CD4-positive, alpha-beta T cell treated with Interleukin-6 at 100 ng/mL for 8 hours (primary cell): Measurements from ENCODE around the gene OGFOD3.

ENCODE experiments used
- DNase-seq: peaks from one replicate; pipeline ENCODE4 v3.0.0-alpha.2; 2020; ENCODE audit warnings: mixed read lengths, low spot score

The OGFOD3 gene

DNA sequence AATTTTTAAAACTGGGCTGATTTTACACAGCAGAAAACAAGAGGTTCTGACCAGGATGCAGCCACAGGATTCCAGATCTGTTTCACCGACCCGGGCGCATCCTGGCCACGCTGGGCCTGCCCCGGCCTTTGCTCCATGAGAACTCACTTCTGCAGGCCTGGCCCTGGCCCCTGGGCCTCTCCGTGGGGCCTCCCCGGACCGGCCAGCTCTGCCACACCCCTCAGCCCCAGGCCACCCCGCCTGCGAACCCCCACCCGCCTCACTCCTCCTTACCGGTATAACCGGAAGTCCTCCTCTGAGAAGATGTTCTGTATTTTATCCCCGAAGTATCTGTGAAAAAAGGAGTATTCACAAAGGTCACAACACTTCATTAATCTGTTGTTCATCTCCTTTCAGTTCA lies 13.3 kb downstream of the OGFOD3 start:
- DNase-seq = no peak

DNA sequence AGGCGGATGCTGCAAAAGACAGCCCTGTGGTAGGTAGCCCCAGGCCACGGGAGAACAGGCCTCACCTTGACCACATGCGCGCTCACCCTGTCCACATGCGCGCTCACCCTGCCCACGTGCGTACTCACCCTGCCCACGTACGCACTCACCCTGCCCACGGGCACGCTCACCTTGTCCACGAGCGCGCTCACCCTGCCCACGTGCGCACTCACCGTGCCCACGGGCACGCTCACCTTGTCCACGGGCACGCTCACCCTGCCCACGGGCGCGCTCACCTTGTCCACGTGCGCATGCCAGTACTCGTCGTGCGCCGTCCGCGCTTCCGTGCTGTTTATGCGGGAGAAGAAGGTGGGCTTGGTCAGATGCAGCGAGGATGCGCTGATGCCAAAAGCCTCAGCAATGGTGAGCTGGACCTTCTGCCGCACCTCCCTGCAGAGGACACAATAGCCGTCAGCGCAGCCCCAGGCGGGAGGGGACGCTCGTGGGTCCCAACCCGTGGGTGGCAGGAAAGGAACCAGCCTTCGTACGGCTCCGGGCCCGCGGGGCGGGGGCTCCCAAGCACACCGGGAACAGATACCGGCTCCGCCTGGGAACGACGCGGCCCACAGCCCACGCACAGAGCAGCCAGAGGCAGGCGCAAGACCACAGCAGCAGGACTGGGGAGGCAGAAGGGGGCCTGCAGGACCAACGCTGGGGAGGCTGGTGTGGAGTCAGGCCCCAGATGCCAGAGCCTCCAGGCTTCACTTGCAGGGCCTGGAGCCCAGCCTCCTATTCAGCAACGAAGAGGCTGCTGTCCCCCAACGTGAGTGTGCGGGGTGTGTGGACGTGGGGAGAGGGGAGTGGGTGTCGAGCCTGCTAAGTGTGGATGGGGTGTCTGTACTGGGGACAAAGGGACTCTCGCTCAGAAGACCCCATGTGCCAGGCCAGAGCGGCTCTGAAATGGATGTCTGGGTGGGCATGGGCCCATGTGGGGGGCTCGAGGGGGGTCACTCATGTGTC lies 14.4 kb downstream of the OGFOD3 start:
- no peak for DNase-seq

DNA sequence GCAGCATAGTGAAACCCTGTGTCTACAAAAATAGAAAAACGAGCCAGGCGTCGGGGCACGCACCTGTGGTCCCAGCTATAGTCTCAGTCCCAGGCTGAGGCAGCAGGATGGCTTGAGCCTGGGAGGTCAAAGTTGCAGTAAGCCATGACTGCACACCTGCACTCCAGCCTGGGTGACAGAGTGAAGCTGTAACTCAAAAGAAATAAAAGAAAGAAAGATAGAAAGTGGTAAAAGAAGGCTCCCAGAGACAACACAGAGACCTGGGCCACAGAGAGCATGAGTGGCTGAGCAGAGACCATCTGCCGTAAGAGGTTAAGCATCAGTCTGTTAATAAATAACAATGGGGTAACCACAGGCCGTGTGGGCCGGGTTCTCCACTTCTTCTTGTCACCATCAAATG lies 15.5 kb downstream of the OGFOD3 start:
- DNase-seq = no peak

DNA sequence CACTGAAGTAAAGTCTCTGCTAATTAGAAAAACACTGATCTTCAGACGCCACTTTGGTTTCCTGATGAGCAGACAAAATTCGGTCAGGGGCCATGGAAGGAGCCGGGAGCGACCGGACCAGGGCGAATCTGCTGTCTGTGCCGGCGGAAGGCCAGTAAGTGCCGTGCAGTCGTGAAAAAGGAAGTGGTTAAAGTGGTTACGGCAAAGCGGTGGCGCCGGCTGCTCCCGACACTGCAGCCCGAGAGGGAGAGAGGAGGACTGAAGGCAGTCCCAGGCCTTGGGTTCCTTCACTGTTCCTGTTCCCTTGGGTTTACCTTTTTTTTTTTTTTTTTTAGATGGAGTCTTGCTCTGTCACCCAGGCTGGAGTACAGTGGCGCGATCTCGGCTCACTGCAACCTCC lies 17.6 kb downstream of the OGFOD3 start:
- peak; percentile 47 for DNase-seq

DNA sequence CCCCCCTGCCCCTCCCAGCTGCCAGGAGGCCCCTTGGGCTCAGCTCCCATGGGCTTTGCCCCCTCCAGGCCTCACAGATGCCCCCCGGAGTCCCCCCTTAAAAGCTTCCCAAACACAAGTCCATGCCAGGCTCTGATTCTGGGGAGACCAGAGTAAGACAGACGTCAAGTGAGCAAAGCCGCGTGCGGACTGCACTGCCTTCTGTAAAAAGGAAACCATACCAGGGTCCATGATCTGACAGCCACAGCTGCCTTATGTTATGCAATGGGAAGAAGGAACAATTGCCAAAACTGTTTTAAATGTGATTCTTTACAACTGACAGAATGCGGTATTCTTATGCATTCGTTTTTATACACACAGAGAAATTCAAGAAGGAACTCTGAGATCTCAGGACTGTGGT lies 18.2 kb downstream of the OGFOD3 start:
- DNase-seq = no peak

DNA sequence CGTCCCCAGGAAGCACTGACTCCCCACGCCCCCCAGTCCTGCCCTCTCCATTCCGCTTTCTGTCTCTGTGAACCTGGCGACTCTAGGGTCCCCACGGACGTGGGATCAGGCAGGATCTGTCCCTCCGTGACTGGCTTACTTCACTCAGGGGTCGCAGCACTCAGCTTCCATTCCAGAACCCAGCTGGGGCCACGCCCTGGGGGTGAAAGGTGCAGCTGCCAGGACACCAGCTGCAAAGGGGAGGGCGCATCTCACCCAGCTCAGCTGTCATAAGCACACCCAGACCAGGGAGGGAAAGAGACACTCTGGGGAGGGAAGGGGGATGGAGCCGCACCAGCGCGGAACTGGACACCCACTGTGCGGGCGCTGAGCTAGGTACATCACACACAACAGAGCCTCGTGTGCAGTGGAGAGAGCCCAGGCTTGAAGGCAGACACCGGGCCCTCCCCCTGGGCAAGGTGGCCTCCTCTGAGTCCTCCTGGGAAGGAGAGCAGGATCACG lies 18.7 kb downstream of the OGFOD3 start:
- DNase-seq = no peak

DNA sequence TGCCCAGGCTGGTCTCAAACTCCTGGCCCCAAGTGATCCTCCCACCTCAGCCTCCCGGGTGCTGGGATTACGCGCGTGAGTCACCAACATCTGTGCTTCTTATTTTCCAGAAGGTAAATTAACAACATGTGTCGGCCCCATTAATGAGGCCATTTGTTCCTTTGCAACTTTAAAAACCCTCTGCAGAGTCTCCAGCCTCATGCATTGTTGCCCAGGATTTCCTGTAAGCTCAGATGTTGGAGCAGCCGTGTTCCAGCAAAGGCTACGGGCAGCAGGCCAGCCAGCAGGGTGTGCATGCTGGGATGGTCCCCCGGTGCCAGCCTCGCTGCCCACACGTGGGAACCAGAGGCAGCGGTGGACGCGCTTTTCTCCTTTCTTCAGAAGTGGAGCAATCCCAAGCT lies 19.3 kb downstream of the OGFOD3 start:
- no peak for DNase-seq

DNA sequence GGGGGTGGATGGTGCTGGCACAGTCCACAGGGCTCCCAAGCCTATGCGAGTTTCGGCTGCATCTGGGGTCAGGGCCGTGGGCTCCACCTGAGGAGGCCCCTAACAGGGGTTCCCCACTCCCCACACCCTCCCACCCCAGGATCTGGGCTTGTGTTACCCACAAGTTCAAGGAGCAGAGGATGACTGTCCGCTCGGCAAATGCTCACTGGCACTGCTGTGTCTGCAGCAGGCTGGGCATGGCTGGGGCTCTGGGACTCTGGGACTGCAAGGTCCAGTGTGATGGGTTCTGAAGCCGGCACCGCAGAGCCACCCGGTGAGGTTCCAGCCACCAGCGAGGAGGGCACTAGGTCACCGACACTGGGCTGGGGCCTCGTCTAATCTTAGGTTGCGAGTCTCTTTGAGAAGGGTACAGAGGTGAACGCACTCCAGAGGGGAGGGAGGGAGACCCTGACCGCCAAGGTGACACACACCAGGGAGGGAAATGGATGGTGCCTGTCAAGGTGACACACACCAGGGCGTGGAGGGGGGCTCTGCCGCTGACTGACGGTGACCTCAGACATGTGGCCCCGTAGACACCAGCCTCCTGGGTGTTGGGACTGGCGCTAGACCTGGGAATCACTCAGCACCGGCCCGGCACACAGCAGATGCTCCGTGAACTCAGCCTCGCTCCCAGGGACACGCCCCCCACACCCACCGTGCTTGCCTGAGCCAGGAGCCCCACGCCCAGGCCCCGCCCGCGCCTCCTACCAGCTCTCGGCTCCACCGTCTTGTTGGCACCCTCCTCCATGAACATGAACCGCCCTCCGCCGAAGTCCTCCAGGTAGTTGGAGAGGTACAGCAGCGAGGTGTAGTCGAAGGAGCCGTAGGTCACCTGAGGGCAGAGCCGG lies 20.7 kb downstream of the OGFOD3 start:
- DNase-seq = no peak

DNA sequence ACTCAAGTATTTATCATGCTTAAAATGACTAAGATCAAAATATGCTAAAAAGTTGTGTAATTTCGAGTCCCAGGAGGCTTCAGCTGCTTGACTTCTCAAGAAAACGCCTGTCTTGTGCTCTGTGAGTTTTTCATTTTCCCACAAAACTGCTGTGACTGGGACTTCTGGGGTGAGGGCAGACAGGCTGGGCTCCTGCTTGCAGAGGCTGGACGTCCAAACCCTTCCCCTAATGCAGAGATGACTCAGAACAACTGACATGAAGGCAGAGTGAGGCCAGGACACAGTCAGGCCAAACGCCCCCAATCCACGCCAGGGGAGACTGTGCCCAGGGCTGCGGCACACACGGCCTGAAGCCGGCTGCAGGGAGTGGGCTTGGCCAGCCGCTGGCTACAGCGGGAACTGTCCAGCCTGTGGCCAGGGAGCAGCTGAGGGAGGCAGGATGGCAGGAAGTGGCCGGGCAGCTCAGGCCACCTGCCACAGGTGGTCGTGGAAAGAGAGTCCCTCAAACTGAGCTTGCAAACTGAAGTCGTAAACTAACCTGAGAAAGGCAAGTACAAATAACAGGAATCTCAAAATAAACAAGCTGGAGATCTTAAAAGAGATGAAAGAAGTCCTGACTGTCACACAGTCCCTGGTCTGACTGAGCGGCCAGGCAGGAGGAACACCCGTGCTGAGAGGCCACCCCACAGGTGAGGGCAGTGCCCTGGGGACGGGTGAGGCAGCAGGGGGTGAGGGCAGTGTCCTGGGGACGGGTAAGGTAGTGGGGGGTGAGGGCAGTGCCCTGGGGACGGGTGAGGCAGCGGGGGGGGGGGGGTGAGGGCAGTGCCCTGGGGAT lies 21.6 kb downstream of the OGFOD3 start:
- no peak for DNase-seq

DNA sequence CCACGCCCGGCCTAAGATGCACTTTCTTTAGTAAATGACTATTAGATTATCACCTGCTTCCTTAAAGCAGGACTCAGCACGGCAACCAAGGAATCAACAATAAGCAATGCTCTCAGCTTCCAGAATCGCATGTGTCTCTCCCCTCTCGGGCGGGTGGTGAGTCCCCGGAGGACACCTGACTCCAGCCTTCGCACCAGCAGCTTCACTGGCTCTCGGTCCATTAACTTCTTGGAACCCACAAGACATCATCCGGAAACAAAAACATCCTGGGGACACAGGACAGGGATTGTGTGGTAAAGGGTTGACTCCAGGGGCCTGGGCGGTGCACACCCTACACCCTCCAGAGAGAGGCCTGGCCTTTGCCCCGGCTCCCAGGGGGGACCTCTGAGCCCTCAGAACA lies 24.1 kb downstream of the OGFOD3 start:
- DNase-seq = no peak

DNA sequence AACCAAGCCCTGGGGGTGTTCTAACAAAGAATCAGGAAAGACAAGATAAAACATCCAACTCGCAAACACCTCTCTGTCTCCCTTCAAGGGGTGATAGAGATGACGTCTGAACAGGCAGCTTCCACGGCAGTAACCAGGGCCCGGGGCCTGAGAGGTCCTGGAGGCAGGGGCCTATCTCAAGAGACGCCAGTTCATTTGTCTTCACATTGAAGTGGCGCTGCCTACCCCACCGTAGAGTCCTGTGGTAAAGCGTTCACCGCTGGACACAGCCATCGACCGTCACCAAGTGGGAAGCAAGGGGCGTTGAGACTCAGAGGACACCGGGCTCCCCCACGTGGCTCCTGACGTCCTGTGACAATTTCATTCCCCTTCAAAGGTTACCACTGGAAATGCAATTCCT lies 25.4 kb downstream of the OGFOD3 start:
- DNase-seq = no peak

DNA sequence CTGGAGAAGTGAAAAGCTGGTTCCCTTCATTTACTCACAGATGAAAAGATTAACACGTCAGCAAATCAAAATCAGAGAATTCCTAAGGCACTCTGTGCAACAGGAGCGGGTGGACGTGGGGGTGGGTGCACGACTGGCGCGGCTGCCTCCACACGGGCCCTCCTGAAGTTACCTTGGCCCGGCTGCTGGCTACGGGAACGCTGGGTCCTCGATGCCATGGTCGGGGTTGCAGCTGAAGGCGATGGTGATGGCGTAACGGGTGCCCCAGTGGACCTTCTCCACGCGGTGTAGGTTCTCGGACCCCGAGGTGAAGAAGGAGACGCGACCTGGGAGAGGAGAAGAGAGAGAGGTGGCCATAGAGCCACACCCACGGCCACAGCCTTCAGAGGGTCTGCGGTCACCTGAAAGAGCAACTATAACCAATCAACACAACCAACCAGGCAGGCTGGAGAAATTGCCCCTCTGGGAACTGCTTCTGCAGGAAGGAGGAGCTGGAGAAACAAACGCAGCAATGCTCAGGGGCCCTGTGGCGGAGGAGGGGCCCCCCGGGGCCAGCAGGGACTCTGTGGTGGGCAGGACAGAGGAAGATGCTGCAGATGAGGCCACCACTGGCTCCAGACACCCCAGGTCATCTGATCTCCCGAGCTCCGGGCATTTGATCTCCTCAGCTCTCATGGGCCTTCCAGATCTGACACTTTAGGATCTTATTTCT lies 26.0 kb downstream of the OGFOD3 start:
- no peak for DNase-seq

DNA sequence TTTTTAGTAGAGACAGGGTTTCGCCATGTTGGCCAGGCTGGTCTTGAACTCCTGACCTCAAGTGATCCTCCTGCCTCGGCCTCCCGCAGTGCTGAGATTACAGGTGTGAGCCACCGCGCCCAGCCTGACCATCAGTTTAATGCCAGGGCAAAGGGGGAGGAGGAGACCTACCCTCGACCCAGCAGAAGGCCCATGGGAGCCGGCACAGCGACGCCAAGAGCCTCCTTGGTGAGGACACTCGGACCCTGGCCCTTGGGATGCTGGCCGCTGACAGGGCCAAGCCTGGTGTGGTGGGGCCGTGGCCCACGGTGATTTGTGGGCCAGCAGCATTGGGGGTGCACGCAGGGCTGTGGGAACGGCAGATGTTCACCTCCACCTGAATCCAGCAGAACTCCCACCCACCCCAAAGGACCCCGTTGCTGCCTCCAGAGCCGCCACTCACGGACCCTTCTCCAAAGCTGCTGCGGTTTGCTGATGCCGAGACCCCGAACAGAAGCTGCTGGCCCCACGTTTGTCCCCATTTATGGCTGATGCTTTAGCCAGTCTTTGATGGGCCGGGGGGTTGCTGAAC lies 26.8 kb downstream of the OGFOD3 start:
- DNase-seq = no peak

DNA sequence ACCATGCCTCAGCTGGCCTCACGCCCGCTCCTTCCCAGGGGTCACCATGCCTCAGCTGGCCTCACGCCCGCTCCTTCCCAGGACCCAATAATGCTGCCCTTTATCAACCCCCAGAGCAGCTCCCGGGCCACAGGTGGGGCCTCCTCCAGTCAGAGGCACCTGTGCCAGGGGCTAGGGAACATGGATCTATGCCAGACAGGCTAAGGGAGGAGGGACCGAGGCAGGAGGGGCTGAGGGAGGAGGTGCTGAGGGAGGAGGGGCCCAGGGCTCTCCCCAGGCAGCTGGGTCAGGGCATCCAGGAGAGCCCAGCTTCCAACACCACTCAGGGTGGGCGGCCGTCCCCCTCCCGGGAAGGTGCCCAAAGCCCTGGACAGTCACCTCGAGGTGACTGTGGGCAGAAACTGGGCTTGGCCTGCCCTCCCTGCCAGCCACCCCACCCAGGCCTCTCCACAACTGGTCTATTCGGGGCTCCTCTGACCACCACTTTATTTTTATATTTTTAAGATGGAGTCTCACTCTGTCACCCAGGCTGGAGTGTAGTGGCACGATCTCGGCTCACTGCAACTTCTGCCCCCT lies 27.4 kb downstream of the OGFOD3 start:
- DNase-seq = no peak

DNA sequence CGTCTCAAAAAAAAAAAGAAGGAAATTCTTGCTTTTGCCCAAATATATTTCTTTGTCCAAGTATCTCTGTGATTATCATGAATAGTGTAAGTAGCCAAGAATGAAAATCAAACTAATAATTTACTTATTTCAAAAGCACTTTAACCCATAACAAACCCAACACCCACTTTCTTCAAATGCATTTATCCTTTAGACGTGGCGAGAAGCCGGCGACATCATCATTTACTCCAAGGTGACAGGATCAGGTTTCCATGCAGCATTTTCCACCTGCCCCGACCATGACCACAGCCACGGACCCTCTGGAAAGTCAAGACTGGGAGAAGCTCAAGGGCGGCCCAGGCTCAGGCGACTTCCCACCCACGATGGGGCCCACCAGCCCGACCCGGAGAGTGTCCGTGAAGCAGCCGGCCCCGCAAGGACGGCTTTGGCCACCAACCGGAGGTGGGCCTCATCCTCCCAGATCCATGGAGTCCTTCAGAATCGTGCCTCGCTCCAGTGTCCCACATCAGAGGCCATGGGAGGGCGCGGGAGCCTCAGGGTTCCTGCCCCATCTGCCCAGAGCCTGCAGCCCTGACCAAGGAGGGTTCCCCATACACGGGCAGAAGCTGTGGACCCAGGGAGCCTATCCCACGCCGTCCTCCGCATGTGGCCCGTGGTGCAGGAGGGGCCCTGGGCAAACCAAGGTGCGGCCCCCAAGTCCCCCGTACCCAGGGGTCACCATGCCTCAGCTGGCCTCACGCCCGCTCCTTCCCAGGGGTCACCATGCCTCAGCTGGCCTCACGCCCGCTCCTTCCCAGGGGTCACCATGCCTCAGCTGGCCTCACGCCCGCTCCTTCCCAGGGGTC lies 28.1 kb downstream of the OGFOD3 start:
- DNase-seq = no peak

DNA sequence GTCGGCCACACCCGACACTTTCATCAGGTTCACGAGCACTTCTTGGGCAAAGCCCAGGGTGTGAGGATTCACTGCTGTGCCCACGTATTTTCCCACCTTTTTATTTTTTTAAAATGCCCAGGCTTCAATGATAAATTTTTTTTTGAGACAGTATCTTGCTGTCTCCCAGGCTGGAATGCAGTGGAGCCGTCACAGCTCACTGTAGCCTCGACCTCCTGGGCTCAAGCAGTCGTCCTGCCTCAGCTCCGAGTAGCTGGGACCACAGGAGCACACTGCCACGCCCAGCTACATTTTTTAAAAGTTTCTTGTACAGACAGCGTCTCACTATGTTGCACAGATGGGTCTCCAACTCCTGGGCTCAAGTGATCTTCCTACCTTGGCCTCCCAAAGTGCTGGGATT lies 29.0 kb downstream of the OGFOD3 start:
- DNase-seq = no peak

DNA sequence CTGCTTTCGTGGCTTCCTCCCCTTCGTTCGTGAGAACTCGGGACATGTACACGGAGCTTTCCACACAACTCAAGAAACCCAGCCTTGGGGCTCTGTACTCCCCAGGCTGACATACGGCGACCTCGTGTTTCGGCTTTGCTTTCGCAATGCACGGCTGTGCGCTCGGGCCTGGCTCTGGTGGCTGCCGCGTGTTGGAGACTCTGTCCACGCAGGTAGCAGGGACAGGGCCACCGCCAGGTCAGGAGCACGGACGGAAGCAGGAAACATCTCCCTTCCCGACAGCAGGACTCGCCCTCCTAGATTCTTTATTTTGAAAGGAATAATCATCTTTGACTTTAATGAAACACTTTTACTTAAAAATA lies 29.5 kb downstream of the OGFOD3 start:
- no peak for DNase-seq

DNA sequence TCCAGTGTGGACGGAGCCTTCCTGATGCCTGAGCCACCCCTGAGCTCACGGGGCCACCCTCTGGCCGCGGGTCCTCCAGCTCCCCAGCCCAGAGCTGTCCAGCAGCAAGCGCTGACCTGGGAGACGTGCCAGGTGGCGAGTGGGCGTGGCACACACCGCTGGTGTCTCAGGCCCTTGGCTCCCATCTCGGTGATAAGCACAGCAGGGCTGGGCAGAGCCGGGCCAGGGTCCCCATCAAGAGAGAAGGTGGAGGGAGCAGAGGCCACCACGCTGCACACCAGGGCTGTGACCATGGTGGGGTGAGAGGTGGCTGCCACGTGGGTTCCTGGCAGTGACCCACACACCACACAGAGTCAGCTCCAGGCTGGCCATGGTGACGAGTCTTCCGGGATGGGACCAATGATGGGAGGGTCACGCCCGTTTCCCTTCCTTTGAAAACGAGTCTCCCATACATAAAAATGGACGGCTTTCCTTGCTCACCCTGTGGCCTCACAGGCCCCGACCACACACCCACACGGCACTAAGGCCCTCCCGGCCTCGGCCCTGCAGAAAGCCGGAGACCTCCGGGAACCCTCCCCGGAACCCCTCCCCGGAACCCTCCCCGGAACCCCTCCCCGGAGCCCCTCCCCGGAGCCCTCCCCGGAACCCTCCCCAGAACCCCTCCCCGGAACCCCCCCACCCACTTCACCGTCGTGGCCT lies 30.0 kb downstream of the OGFOD3 start:
- no peak for DNase-seq

DNA sequence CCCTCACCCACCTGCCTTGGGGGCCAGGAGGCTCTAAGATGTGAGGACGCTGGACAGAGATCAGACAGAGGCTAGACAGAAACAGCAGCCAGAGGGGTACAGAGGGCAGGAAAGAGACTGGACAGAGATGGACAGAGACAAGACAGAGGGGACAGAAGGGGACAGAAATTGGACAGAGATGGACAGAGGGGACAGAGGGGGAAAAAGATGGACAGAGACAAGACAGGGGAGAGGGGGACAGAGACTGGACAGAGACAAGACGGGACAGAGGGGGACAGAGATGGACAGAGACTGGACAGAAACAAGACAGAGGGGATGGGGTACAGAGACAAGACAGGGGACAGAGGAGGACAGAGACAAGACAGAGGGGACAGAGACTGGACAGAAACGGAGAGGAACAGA lies 30.7 kb downstream of the OGFOD3 start:
- no peak for DNase-seq
